Esophagus squamous epithelium (tissue), 5 donors: Measurements from ENCODE around the gene FGD2. TPM values are rescaled to one million over a fixed set of nuclear protein-coding genes. Genes with fewer than 3 reads are reported as not detected.

Experiments used
- DNase-seq: peaks from one replicate; lab custom pipeline; 2025; lab: John Stamatoyannopoulos, UW
- H3K27ac ChIP-seq, 4 donors: fragments of 200-600 bp; sonication (generic); one replicate each; pipeline ENCODE4 v1.5.1; 2016 to 2019; ENCODE audit warnings: mild to moderate bottlenecking in 1 of 4
- H3K27me3 ChIP-seq, 4 donors: fragments of 200-600 bp; sonication (generic); 1 replicate in 3 of 4; 2 replicates in 1 of 4; pipeline versions ENCODE4 v1.5.1 to v1.6.0; 2017 to 2021; ENCODE audit warnings: antibody characterized with exemption in 1 of 4
- H3K36me3 ChIP-seq, 3 donors: fragments of 200-600 bp; sonication (generic); one replicate each; pipeline ENCODE4 v1.5.1; 2016 to 2019
- H3K4me1 ChIP-seq, 3 donors: fragments of 200-600 bp; sonication (generic); one replicate each; pipeline ENCODE4 v1.5.1; 2017 to 2019
- H3K4me3 ChIP-seq, 4 donors: fragments of 200-600 bp; sonication (generic); 1 replicate in 3 of 4; 2 replicates in 1 of 4; pipeline ENCODE4 v1.5.1; 2016 to 2019; ENCODE audit warnings: mild to moderate bottlenecking in 2 of 4, moderate library complexity in 1 of 4
- H3K9me3 ChIP-seq, 3 donors: fragments of 200-600 bp; sonication (generic); one replicate each; pipeline ENCODE4 v1.5.1; 2016 to 2019
- POLR2A ChIP-seq, 4 donors: fragments of 450-650 bp; IDR thresholded peaks; one replicate each; pipeline ENCODE4 v1.6.1; 2017; ENCODE audit warnings: antibody characterized with exemption in 4 of 4, mild to moderate bottlenecking in 4 of 4, moderate library complexity in 3 of 4
- WGBS, 2 donors: methylation state at CpG; one replicate each; pipeline ENCODE4 v1.1.5; 2018; 5-methylcytosine and 5-hydroxymethylcytosine counted together
- intact Hi-C: fragments of 100-400 bp; cut with DNase I; formaldehyde crosslinking; loops from one replicate; pipeline ENCODE4 v1.15.0; 2022
- total RNA-seq, 4 donors: library from RNA; depleted of rRNA; stranded (reverse); fragments of >200 nt; gene quantifications; one replicate each; pipeline ENCODE4 v1.1.0, GENCODE V29; 2016
- TF ChIP-seq, protein P1 (sequence below), 6 experiments: fragments of 450-650 bp in 4 of 6; fragments of 200-600 bp in 2 of 6; sonication (generic) in 2 of 6; IDR thresholded peaks; one replicate each; pipeline ENCODE4 v1.5.1; 2016 to 2019; ENCODE audit warnings: antibody characterized with exemption in 6 of 6, mild to moderate bottlenecking in 4 of 6, moderate library complexity in 4 of 6
- donor health status: DM: yes; HTN: yes; CAD: no.

The FGD2 gene
- total RNA-seq, 4 donors from 2014 or later, result 2.6 to 13.4 (median 5.3) TPM

- no peak for DNase-seq
- Histone ChIP-seq H3K4me1 (peaks cover 26 to 83% (median 28%) of the 10 kb centered on the region in 3 donors), H3K9me3 (no peaks in the 10 kb centered on the region), H3K27ac (peak overlapping the region in 3 of 4 donors; percentile 80 to 94 (median 91)), H3K36me3 (no peaks in the 10 kb centered on the region), H3K27me3 (no peaks in the 10 kb centered on the region), H3K4me3 (no peak overlapping the region)
- TF ChIP-seq POLR2A (IDR thresholded peaks at IDR 0.05), result no peak
- TF ChIP-seq, protein P1, sequence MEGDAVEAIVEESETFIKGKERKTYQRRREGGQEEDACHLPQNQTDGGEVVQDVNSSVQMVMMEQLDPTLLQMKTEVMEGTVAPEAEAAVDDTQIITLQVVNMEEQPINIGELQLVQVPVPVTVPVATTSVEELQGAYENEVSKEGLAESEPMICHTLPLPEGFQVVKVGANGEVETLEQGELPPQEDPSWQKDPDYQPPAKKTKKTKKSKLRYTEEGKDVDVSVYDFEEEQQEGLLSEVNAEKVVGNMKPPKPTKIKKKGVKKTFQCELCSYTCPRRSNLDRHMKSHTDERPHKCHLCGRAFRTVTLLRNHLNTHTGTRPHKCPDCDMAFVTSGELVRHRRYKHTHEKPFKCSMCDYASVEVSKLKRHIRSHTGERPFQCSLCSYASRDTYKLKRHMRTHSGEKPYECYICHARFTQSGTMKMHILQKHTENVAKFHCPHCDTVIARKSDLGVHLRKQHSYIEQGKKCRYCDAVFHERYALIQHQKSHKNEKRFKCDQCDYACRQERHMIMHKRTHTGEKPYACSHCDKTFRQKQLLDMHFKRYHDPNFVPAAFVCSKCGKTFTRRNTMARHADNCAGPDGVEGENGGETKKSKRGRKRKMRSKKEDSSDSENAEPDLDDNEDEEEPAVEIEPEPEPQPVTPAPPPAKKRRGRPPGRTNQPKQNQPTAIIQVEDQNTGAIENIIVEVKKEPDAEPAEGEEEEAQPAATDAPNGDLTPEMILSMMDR (IDR thresholded peaks at IDR 0.05), result peak; percentile 20 to 54 (median 27)
- 21 to 74% methylated on average over 2 to 7 of the region's 14 CpGs for WGBS, 2 donors
- intact Hi-C loops, result loop anchor here (10.0 kb wide), 1 partner anchor 153 kb away; the partner anchor contains the start of gene PIM1
These were observed 16.1 kb downstream of the FGD2 start for GRCh38 chr6:37021356-37022129.

DNA sequence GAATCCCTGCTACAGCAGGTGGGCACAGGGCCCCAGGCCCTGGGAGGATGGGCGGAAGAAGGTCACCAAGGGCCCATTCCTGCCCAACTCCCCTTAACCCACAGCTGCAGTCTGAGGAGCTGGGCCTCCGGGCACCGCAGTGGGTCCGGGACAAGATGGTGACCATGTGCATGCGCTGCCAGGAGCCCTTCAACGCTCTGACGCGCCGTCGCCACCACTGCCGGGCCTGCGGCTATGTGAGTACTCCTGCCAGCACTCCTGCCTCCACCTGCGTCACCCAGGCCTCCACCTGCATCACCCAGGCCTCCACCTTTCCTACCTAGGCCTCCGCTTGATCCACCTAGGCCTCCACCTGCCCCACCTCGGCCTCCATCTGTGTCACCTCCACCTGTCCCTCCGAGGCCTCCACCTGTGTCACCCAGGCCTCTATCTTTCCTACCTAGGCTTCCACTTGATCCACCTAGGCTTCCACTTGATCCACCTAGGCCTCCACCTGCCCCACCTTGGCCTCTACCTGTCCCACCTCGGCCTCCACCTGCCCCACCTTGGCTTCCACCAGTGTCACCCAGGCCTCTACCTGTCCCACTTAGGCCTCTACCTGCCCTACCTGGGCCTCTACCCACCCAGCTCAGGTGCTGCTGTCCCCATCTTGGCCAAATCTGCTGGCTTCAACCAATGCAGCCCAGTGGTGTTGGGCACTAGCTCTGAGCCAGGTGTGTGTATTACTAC, 16.8 kb downstream of the FGD2 start:
- Histone ChIP-seq H3K36me3 (no peaks in the 10 kb centered on the region), H3K27ac (peak overlapping the region in 3 of 4 donors; percentile 80 to 94 (median 91)), H3K4me3 (no peak overlapping the region), H3K27me3 (no peaks in the 10 kb centered on the region), H3K9me3 (no peaks in the 10 kb centered on the region), H3K4me1 (peaks cover 28 to 91% (median 29%) of the 10 kb centered on the region in 3 donors)
- TF ChIP-seq, protein P1 (IDR thresholded peaks at IDR 0.05), result no peak
- TF ChIP-seq POLR2A (IDR thresholded peaks at IDR 0.05), result no peak
- intact Hi-C loops, result loop anchor here (10.0 kb wide), 1 partner anchor 153 kb away; the partner anchor contains the start of gene PIM1
- no peak for DNase-seq
- 92 to 94% methylated on average over 13 to 16 of the region's 17 CpGs for WGBS, 2 donors

- Histone ChIP-seq H3K27me3 (no peaks in the 10 kb centered on the region), H3K36me3 (no peaks in the 10 kb centered on the region), H3K27ac (peak overlapping the region; percentile 64 to 94 (median 86)), H3K9me3 (no peaks in the 10 kb centered on the region), H3K4me3 (no peak overlapping the region), H3K4me1 (peaks cover 18 to 83% (median 28%) of the 10 kb centered on the region in 3 donors)
- TF ChIP-seq, protein P1 (IDR thresholded peaks at IDR 0.05), result no peak
- TF ChIP-seq POLR2A (IDR thresholded peaks at IDR 0.05), result peak in 1 of 4 donors; percentile 44
- intact Hi-C loops, result loop anchor here (10.0 kb wide), 1 partner anchor 150 kb away; the partner anchor contains the start of gene PIM1
- 30 to 46% methylated on average over 13 to 15 of the region's 15 CpGs for WGBS, 2 donors
- DNase-seq, result no peak
These were observed 19.3 kb downstream of the FGD2 start for GRCh38 chr6:37024656-37025337.

- Histone ChIP-seq H3K4me1 (peaks cover 18 to 75% (median 28%) of the 10 kb centered on the region in 3 donors), H3K27ac (peak overlapping the region; percentile 64 to 94 (median 86)), H3K27me3 (no peaks in the 10 kb centered on the region), H3K36me3 (no peaks in the 10 kb centered on the region), H3K4me3 (no peak overlapping the region), H3K9me3 (peaks cover 0 to 7% (median 0%) of the 10 kb centered on the region in 3 donors)
- no peak for TF ChIP-seq POLR2A (IDR thresholded peaks at IDR 0.05)
- TF ChIP-seq, protein P1 (IDR thresholded peaks at IDR 0.05), result no peak
- intact Hi-C loops, result loop anchor here (10.0 kb wide), 1 partner anchor 149 kb away; the partner anchor contains the start of gene PIM1
- WGBS, 2 donors, result 84 to 93% methylated on average over 9 to 19 of the region's 24 CpGs
- DNase-seq, result no peak
These were observed 20.4 kb downstream of the FGD2 start for GRCh38 chr6:37025621-37026466.
